COR-L47 (cell line): Measurements from ENCODE around the gene CDH23.
A peak's percentile ranks its signal among the peaks of the same experiment; 100 is the strongest.

ENCODE experiments used
- DNase-seq: peaks from one replicate; lab custom pipeline; 2025; lab: John Stamatoyannopoulos, UW

CDH23 gene

DNA sequence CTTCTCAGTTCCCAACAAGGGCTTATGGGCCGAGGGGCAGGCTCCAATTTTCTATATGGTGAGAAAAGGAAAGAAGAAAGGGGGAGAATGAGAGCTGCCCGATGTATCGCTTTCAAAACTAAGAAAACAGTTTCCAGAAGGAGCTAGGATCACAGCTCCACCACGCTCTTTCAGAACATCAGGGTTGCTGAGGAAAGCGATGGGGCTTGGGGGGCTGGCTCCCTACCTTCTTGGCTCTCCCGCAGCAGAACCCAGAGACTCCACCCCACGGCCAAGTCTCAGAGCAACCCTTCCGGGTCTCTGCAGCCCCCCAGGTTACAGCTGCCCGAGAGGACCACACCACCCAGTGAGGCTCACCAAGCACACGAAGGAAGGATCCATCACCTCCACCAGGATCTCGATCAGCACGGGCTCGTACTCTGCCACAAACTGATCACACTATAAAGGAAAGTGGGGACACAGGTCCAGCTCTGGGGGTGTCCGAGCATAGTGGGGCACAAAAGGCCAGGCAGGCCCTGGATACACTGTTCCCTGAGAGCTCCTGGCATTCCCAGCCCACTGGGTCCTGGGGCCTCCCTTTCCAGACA, 422.0 kb downstream of the CDH23 start:
- DNase-seq = no peak

DNA sequence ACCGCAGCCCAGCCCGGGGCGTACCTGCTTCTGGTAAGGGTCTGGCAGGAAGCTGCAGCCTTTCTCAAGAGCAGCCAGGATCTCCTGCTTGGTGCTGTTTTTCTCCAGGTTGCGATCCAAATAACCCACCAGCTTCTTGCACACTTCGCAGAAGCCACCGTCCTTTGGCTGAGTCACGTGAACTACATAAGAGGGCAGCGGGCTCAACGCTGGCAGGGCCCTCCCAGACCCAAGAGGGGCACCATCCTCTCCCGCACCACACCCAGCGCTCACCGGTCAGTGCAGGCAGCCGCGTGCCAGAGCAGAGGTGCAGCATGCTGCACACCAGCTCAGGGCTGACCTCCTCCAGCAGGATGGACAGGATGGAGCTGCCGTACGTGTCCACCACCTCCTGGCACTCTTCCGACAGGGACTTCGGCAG, 422.7 kb downstream of the CDH23 start:
- DNase-seq = no peak

DNA sequence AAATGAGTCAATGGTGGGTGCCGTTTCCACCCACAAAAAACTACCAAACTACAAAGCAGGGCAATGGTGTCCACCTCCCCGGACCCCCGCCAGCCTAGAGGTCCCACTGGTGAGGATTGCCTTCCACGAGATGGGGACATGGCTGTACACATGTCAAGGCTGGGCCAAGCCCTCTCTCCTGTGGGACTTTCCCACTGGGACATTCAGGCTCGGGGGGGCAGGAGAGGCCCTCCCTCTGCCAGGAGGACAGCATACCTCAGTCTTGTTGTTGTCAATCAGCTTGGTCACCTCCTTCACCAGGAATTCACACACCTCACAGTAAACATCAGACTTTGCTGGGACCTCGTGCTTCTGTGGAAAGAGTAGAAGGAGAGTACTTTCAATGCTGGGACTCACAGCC, 423.3 kb downstream of the CDH23 start:
- DNase-seq = no peak

DNA sequence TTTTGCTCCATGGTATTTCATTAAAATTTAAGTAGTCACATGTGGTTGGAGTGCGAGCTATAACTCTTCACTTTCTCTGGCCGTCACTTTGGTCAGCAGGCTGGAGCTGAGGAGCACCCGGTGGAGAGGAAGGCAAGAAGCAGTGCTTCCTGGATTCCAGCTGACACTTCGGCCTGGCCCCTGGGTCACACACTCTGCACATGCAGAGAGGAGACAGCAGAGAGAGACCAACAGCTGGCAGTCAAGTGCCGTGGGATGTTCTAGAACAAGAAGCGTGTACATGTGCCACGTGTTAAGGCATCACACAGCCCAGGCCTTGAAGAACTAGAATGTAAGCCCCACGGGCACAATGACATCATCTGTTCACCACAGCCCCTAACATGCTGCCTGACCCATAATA, 424.2 kb downstream of the CDH23 start:
- no peak for DNase-seq

DNA sequence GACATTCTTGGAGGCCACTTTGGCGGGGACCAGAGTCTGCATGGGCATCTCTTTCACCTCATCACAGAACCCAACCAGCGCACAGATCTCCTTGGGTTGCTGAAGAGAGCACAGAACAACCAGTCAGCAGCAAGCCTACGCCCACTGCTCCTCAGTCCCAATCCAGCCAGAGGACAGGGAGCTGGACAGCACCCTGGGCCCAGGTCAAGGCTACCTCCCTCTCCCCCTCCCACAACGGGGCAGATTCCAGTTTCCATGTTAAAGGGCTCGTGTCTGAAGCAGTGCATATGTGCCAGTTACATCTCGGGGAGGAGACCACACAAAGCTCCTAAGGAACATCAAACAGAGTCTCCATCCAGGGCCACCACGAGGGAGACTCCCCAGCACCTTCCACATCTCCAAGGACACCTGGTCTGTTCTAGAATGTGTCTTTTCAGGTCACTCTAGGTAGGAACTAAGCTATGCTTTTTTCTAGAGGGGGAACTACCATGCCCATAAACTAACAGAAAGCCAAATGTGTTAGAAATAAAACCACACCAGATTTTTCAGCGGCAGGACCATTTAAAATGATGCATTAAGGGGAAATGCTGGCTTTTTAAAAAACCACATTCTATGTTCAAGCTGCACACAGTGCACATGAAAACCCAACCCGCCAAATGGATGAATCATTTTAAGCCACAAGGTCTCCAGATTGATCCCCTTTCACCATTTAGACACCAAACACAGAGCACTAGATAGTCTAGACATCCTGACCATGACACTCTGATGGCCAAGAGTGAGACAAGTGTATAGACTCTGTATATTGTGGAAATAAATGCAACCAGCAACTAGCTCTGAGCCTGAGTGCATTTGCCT, 425.4 kb downstream of the CDH23 start:
- DNase-seq = no peak

DNA sequence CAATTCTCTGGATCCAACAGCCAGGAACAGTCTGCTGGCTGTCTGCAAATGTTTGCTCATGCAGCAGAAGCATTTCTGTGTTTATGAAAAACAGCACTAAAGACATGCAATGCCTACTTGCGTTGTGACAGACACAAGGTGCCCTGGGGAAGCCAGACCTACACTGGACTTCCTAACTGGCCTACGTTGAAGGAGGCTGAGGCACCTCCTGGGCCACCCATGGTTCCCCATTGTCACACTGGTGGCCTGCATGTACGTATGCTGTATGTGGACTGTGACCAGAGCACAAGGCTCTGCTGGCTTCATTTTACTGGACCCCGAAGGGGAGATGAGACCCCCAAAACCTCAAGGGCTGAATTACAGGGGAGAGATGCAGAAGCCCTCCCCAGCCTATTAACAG, 426.6 kb downstream of the CDH23 start:
- no peak for DNase-seq

- no peak for DNase-seq
Observed at GRCh38 chr10:71824333-71824732, 427.6 kb downstream of the CDH23 start.

DNA sequence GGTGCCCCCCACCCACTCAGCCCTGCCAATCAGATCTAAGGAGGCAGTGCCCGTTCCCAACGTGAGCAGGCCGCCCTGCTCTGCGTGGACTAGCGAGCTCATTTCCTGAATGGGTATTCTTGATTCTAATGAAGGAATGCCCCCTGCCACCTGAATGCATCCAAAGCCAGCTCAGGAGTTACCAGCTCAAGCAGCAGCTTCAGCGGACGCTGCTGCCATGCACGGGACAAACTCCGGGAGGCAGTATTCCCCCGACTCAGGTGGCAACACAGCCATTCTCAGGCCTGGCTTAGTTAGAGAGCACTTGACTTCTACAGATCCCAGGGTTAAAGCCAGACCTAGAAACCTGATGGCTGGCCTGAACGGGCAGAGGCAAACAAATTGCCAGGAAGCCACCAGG, 428.5 kb downstream of the CDH23 start:
- no peak for DNase-seq

DNA sequence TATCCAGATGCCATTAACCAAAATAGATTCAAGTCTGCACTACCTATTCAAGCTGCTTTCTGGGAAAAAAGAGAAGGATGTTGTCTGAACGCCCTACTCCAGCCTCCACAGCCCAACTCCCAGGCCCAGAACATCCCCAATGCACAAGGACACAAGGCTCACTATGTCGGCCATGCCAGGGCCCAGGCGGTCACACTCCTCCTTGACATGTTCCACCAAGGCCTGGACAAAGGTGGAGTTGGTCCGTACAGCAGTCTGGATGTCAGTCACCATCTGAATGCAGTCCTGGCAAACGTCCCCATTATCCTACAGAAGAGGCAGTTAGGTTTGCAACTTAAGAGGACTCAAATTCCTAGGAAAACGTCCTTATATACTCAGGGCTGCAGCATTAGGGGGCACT, 431.1 kb downstream of the CDH23 start:
- DNase-seq = no peak

DNA sequence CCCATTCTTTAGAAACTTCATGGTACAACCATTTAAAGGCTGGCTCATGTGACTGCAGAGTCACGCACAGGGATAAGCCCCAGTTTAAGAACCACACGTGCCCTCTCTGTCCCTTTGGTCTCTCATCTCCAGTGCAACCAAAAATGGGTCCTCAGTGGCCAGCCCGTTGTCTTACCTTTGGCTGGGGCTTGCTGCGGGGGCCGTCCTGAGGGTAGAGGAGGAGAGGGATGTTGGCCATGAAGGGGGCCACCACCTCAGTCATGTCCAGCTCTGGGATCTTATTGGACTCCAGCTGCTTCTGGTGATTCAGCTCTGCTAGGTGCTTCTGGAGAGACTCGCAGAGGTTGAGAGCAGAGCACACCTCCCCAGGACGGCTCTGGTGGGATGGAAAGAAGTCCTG, 432.0 kb downstream of the CDH23 start:
- no peak for DNase-seq

- DNase-seq = no peak
Observed at GRCh38 chr10:71829171-71829570, 432.5 kb downstream of the CDH23 start.

DNA sequence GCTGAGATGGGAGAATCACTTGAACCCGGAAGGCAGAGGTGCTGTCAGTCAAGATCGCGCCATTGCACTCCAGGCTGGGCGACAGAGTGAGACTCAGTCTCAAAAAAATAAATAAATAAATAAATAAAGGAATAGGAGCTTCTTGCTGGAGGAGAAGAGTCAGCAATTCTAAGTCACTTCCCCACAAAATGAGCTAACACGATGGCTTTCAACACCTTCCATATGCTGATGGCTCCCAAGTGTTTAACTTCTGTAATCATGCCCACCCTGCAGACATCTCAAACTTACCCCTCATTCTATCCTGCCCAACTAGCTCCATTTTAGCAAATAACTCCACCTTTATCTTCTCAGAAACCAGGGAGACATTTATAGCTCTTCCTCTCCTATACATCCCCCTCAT, 433.2 kb downstream of the CDH23 start:
- DNase-seq = no peak

- no peak for DNase-seq
Observed at GRCh38 chr10:71830726-71831125, 434.0 kb downstream of the CDH23 start.

DNA sequence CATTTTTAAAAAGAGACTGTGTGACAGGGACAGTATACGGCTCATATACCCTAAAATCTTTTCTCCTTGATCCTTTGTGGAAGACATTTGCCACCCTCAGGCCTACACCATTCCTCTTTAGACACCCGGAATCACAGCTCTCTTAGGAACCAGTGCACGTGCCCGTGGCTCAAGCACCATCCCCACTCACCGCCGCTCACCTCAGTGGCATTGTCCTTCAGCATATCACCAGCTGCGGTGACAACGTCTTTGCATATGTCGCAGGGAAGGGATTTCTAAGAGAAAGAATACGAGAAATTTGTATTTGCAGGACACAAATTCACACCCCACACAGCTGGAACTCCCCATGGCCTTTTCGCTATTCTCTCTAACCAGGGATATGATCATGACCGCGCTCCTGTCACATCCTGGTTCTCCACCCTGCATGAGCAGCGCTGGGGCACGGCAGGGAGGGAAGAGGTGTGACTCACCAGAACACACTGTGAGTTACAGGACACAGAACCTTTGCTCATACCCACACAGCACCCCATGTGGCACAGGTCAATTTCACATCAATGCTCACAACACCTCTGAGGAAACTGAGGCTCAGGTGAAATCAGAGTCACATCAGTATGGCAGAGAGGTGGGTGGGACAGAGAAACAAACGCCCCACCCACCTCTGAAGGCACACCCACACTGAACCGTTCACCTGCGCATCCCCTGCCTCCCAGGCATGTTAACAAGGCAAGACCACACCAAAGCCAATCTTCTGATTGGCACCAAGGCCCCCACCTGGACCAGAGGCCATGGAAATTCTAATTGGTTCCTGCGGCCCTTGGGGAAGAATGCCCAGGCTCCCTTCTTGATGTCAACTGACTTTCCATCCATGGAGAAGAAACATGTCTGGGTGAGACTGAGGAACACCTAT, 435.2 kb downstream of the CDH23 start:
- DNase-seq = no peak

GRCh38 chr10:71832967-71833366, 436.2 kb downstream of the CDH23 start:
- DNase-seq = no peak

DNA sequence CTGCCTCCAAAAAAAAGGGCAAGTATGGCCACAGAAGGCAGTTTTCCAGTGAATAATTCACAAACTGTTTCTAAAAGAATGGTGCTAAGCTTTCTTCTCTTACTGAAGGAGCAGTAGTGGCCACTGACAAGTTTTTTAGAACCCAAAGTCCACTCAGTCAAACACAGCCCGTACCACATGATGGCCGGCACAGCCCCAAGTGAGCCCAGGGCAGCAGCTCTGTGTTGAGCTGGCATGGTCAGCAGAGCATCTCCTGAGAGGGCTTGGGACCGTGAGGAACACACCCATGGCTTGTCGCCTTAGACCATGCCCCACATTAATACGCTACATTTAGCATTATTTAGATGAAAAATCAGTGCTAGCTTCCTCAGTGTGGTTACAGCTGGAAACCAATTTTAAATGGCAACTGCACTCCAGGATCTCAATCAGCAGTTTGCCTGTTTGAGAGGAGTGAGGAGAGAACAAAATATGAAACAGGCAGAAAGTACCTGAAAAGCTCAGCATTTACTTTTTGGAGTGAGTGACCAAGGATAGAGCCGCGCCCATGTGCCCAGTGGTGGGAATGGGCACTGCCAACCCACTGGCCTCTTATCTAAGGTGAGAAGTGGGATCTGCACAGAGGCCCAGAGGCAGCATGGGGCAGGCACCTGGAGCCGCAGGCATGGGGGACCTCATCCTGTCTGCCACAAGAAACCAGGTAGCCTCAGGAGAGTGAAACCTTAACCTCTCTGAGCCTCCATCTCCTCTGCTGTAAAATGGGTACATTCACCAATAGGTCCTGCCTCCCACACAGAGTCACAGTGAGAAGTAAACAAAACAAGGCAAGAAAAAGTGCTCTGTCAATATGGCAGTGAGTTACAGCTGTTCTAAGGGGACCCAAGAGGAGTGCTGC, 437.0 kb downstream of the CDH23 start:
- no peak for DNase-seq

GRCh38 chr10:71834343-71834674, 437.6 kb downstream of the CDH23 start:
- no peak for DNase-seq

DNA sequence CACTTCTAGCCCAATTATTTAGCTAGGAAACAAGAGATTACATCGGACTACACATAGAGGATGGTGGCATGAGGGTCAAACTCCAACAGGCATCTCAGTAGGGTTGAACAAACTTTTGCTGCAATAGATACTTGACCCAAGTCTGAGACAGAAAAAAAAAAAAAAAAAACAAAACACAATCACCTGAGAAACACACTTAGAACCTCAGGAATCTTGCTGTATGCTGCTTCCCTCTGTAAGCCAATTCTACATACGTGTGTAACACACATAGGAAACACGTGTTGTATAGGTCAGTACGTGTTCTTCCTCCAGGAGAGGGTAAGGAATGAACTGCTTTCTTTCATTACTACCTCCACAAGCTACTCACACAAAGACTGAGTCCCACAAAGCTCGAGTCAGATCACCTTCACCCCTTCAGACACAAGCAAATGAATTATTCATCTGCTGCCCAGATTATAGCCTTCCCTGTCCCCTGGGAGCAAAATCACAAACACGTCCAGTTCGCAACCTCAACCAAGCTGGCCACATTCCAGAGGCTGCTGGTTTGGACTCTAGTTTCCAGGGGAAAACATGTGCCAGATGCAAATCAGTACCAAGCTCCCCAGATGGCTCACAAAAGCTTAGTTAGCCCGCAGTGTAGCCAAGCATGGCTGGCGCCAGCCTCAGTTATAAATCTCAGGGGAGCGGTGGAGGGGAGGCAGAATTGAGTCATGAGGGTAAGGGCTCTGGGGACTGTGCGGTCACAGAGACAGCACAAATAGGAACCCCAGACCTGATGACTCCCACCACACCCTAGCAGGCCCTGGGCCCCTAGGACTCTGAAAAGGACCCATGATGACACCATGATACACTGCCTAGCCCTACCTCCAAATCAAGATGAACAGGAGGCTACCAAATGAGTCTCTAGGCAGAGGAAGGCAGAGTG, 439.2 kb downstream of the CDH23 start:
- DNase-seq = peak; percentile 28

DNA sequence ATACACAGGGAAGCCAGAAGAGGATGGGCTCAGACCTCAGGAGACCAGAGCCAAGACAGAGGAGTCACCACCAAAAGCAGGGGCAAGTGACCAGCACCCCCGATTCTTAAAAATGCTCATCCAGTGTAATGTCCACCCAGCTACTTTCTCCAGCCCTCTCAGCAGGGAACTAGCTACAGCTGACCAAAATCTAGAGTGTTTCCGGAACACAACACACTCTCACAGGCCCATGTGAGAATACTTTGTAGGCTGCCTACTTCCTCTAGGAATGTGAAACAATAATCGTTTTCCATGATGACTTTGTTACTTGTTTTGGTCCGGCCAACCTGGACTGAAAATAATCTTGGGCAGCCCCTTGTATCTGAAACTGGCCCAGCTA, 439.9 kb downstream of the CDH23 start:
- no peak for DNase-seq

- no peak for DNase-seq
Observed at GRCh38 chr10:71837098-71837827, 440.5 kb downstream of the CDH23 start.
